Hepatic stellate cell (primary cell): Measurements from ENCODE around the gene GDPD5.

Experiments used
- DNase-seq: peaks from one replicate; pipeline ENCODE4 v3.0.0; 2011; ENCODE audit warnings: low spot score

The GDPD5 gene, protein sequence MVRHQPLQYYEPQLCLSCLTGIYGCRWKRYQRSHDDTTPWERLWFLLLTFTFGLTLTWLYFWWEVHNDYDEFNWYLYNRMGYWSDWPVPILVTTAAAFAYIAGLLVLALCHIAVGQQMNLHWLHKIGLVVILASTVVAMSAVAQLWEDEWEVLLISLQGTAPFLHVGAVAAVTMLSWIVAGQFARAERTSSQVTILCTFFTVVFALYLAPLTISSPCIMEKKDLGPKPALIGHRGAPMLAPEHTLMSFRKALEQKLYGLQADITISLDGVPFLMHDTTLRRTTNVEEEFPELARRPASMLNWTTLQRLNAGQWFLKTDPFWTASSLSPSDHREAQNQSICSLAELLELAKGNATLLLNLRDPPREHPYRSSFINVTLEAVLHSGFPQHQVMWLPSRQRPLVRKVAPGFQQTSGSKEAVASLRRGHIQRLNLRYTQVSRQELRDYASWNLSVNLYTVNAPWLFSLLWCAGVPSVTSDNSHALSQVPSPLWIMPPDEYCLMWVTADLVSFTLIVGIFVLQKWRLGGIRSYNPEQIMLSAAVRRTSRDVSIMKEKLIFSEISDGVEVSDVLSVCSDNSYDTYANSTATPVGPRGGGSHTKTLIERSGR

DNA sequence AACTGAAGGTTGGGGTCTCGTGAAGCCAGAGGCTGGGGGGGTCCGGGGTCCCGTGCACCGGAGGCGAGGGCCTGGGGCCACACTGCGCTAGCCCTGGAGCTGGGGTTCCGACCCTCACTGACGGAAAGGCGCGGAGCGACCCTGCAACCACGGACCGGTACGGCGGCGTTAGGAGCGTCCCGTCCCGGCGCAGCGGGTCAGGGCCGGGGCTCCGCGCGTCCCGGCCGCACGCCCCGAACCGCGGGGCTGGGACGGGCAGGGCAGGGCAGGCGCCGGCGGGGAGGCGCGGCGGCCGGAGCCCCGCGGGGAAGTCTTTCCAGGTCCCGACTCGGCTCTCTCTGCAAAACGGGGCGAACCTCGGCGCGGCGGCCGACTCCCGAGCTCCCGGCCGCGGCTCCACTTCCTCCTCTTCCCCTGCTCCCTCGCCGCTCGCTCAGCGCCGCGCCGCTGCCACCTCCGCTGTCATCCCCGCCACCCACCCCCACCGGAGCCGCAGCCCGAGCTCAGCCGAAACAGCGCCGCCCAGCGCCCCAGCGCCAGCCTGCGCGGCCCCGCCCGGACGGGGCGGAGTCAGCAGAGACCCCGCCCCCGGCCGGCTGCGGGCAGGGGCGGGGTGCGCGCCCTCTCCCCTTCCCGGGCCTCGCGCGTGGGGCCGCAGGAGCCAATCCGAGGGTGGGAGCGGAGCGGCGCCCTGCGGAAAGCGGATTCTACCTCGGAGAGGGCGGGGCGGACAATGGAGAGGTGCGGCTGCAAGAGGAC is at the start of gene GDPD5:
Gene GDPD5 (minus strand): TSS at position 509 of the 759 bp plus-strand sequence. CDS start 48,206 bp downstream, outside the sequence.
- DNase-seq = peak; percentile 94

GRCh38 chr11:75574698-75575602 is 49.2 kb upstream of the GDPD5 start:
- no peak for DNase-seq

DNA sequence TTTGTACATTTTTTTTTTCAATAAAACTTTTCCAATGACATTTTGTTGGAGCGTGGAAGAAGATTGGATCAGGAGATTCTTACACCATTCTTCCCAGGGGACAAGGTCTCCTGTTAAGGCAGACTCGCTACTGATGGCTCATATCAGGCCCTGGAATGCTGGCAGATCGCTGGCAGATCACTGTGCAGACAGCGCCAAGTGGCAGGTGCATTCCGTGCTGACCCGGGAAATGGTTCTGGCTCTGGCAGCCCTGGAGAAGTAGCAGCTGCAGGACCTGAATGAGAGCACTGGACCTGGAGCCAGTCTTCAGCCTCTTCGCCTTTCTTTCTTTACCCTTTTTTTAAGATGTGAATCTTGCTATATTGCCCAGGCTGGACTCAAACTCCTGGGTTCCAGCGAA is 47.0 kb upstream of the GDPD5 start:
- no peak for DNase-seq

DNA sequence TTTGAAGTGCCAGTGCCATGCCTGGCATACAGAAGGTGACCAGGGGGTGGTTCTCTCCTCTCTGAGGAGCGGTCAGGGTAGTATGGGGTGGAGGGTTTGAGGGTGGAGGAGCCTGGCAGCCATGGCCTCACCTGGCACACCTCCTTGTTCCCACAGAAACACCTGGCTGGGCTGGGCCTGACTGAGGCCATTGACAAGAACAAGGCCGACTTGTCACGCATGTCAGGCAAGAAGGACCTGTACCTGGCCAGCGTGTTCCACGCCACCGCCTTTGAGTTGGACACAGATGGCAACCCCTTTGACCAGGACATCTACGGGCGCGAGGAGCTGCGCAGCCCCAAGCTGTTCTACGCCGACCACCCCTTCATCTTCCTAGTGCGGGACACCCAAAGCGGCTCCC is 45.9 kb upstream of the GDPD5 start:
- DNase-seq = no peak

DNA sequence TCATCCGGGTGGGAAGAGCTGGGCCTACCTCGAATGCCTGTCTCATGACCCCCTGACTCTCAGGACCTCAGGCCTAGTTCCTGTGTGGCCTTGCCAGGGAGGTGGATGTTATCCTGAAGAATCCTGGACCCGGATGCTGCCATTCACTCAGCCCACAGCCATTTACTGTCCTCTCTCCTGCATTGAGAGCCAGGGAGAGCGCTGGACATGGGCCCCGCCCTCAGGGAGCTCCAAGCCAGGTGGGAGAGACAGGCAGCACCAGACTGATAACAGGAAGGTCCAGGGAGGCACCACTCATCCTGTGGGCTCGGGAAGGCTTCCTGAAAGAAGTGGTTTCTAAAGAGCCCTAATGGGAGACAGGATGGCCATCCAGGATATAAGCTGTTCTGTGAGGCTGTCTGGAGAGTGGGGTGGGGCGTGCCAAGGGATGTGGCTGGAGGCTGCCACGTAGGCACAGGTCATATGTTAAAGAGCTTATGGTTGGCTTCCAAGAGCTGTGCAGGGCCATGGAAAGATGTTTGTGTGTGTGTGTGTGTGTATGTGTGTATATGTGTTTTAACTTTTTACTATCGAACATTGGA is 44.9 kb upstream of the GDPD5 start:
- DNase-seq = no peak

GRCh38 chr11:75568616-75569219 is 43.0 kb upstream of the GDPD5 start:
- DNase-seq = no peak

DNA sequence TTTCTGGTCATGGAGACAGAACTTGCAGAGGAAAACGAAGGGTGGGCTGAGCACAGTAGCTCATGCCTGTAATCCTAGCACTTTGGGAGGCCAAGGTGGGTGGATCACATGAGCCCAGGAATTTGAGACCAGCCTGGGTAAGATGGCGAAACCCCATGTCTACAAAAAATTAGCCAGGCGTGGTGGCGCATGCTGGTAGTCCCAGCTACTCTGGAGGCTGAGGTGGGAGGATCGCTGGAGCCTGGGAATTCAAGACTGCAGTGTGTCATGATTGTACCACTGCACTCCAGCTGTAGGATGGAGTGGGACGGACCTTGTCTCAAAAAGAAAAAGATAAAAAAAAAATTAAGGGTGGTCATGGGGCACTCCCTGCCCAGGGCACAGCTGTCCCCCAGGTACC is 42.2 kb upstream of the GDPD5 start:
- DNase-seq = no peak

GRCh38 chr11:75566763-75567279 is 41.1 kb upstream of the GDPD5 start:
- no peak for DNase-seq

GRCh38 chr11:75565916-75566762 is 40.4 kb upstream of the GDPD5 start:
- no peak for DNase-seq

- peak; percentile 81 for DNase-seq
Measured at GRCh38 chr11:75565221-75565814, 39.6 kb upstream of the GDPD5 start.

DNA sequence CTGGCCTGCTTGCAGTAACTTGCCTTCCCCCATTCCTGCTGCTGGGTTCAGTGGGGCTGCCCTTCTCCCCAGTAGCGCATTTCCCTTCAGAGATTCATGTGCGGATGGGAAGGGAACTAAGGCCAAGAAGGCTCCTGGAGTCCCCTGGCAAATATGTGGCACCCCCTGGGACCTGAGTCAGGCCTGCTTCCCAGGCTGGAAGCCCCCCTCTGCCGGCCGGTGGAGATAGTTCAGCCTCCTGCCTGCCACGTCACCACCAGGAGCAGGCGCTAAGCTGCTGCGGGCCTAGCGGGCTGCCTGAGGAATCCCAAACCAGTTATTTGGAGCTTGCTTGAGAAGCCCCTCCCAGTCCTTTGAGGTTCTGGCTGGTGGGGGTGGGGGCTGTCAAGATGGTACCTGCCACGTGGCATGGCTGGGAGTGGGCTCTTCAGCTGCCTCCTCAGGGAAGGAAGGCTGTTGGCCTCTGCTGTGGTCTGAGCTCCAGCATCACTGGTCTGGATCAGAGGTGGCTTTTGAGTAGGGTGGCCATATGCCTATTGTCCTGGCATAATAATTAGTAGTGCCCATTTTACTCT is 38.3 kb upstream of the GDPD5 start:
- DNase-seq = peak; percentile 89

DNA sequence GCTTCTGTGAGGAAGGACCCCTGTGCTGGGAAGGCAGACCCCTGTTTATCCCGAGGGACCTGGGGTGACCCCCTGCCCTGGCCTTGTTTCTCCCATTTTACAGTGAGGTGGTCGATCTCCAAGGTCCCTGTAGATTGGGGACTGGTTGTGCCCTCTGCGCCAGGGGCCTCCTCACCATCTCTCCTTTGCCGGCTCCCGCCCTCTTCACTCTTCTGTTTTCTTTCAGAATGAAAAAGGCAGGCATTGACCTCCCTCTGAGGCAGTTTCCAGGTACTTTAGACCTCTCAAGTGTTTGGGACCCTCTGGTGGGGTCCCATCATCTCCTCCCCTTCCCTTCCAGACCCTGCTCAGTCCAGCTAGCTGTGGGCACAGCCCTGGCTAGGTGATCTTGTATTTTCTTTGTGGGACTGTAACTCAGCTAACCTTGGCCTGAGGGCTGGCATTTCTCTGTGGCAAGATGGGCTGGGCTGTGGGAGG is 37.8 kb upstream of the GDPD5 start:
- DNase-seq = no peak

DNA sequence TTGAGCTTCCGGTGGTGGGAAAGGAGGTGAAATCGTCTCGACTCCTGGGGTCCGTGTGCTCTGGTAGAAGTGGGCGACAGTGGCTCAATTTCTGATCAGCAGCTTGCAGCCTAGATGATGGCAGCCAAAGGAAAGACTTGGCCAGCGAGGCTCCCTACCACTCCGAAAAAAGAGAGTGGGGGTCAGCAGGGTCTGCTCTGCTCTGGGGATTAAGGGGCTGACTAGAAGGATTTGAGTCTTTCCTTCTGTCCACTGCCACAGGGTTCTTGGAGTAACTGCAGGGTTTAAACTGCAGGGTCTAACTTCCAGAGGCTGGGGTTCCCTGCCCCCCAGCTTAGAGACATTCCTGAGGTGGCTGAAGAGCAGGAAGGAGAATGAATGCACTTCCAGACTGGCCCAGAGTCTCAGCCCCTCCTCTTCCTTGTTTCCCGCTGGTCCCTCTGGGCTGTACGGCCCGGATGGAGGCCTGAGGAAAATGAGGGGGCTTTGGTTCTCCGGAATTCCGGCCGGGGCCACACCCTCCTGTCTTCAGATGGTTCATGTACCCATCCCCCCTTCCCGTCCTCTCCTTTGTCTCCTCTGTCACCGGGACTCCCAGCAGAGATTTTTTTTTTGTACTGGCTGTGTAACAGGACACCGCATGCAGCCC is 37.2 kb upstream of the GDPD5 start:
- peak; percentile 54 for DNase-seq

DNA sequence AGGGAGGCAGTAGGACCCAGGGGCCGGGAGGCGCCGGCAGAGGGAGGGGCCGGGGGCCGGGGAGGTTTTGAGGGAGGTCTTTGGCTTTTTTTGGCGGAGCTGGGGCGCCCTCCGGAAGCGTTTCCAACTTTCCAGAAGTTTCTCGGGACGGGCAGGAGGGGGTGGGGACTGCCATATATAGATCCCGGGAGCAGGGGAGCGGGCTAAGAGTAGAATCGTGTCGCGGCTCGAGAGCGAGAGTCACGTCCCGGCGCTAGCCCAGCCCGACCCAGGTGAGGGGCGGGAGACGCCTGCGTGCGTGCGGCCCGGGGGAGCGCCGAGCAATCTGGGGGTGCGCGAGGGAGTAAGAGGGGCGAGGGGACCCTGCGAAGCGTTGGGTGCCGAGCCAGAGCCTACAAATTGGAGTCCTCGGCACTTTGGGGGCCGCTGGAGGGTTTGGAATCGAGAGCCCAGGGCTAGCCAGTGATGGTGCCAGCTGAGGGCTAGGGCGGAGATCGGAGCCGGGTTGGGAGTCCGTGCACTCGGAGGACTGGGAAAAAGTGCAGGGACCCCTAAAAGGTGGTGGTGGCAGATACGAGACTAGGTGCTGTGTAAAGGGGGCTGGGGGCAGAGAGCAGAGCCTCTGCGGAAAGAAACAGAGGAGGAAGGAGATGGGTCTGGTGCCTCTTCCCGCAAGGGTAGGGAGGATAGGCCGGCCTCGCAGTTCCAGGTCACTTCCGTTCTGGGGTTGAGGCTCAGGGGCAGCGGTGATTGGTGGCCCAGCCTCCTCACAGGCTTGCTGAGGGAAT is 36.5 kb upstream of the GDPD5 start, which contains the start of gene SERPINH1:
Gene SERPINH1 (plus strand): TSS at position 206 of the 788 bp plus-strand sequence. CDS start 4,097 bp downstream, outside the sequence.
- peak; percentile 94 for DNase-seq

GRCh38 chr11:75561426-75562047 is 35.8 kb upstream of the GDPD5 start:
- no peak for DNase-seq

DNA sequence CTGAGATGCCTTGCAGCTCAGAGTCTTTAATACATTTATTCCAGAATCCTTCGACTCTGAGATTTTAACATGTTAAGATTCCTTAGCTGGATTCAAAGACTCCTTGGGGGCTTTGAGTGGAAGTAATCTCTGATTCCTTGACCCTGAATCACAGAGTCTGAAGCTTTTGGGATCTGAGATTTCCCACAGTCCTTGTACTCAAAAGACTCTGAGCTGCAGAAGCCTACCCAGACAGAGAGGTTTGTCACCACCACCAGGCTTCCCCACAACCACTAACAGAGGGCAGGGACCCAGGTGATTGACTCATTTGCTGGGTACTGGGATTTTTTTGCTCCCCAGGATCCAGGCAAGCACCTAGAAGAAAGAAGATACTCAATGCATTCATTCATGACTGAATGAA is 34.9 kb upstream of the GDPD5 start:
- peak; percentile 47 for DNase-seq
